ENCODE data around the gene LIPI. TPM values are rescaled to one million over a fixed set of nuclear protein-coding genes. Genes with fewer than 3 reads are reported as not detected.

Gene LIPI
- total RNA-seq (2014; rRNA removed; shearing (Covaris generic)) (not detected in 2 replicates), polyA plus RNA-seq (2016; fragmentation: Nextera tagmentation; extraction: Ambion mirVana) (not detected in 2 replicates)
- long read RNA-seq, result 0 reads

DNA sequence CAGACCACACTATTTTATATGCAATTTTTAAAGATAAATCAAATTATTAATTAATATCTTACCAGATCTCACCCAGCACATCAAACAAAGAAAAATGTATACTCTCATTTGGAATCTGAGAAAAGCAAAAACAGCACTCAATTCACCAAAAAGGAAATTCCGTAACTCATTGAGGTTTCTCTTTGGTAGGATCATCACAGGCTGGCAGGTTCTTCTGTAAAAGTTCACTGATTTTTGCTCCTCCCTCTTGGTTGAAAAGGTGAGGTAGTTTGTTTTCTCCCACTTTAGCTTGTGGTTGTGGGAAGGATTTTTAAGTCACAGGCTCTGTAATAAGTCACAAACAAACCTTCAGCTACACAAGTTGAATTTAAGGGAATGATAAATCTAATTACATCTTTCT, at the start of gene LIPI:
Gene LIPI, minus strand, starts transcription at position 218 of the 400 bp plus-strand sequence. Its CDS starts 110 bp downstream, at position 108.
- H3K4me2 ChIP-seq, result no peak within 1 kb of the TSS
- no peak within 1 kb of the TSS for H3K4me3 Mint-ChIP-seq
- H3K36me3 ChIP-seq (ENCODE audit: insufficient read depth), result no peaks in the 10 kb centered on the region
- no peaks in the 10 kb centered on the region for H3K27me3 ChIP-seq (ENCODE audit: insufficient read depth)
- H4K20me1 ChIP-seq (replicated peaks; ENCODE audit: insufficient read depth), result no peaks in the 10 kb centered on the region
- H3F3A ChIP-seq (replicated peaks; ENCODE audit: low read depth), result no peaks in the 10 kb centered on the region
- no peaks in the 10 kb centered on the region for H3K27me3 Mint-ChIP-seq (ENCODE audit: insufficient read depth, low read depth, poor library complexity)
- no peak within 1 kb of the TSS for H3K4me3 ChIP-seq
- no peak within 1 kb of the TSS for H2AFZ ChIP-seq
- TF ChIP-seq ZNF114 (CRISPR knock-in tag; IDR thresholded peaks at IDR 0.05) (no peak), NANOG (IDR thresholded peaks at IDR 0.05; ENCODE audit: borderline replicate concordance) (no peak), JUNB (IDR thresholded peaks at IDR 0.05; ENCODE audit: unreplicated experiment) (no peak), CREB1 (CRISPR knock-in tag; IDR thresholded peaks at IDR 0.05; ENCODE audit: low read depth) (no peak), POLR2AphosphoS5 (IDR thresholded peaks at IDR 0.05; ENCODE audit: low read depth) (no peak), EZH2 (IDR thresholded peaks at IDR 0.05; ENCODE audit: low read depth, unreplicated experiment) (no peak), EZH2phosphoT487 (IDR thresholded peaks at IDR 0.05; ENCODE audit: unreplicated experiment) (no peak), ZNF331 (CRISPR knock-in tag; IDR thresholded peaks at IDR 0.05; ENCODE audit: low read depth) (no peak), STAT1 (IDR thresholded peaks at IDR 0.05; ENCODE audit: unreplicated experiment) (no peak)
- TF ChIP-seq, protein P1, sequence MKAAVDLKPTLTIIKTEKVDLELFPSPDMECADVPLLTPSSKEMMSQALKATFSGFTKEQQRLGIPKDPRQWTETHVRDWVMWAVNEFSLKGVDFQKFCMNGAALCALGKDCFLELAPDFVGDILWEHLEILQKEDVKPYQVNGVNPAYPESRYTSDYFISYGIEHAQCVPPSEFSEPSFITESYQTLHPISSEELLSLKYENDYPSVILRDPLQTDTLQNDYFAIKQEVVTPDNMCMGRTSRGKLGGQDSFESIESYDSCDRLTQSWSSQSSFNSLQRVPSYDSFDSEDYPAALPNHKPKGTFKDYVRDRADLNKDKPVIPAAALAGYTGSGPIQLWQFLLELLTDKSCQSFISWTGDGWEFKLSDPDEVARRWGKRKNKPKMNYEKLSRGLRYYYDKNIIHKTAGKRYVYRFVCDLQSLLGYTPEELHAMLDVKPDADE (IDR thresholded peaks at IDR 0.05), result no peak
- TF ChIP-seq, protein P2, sequence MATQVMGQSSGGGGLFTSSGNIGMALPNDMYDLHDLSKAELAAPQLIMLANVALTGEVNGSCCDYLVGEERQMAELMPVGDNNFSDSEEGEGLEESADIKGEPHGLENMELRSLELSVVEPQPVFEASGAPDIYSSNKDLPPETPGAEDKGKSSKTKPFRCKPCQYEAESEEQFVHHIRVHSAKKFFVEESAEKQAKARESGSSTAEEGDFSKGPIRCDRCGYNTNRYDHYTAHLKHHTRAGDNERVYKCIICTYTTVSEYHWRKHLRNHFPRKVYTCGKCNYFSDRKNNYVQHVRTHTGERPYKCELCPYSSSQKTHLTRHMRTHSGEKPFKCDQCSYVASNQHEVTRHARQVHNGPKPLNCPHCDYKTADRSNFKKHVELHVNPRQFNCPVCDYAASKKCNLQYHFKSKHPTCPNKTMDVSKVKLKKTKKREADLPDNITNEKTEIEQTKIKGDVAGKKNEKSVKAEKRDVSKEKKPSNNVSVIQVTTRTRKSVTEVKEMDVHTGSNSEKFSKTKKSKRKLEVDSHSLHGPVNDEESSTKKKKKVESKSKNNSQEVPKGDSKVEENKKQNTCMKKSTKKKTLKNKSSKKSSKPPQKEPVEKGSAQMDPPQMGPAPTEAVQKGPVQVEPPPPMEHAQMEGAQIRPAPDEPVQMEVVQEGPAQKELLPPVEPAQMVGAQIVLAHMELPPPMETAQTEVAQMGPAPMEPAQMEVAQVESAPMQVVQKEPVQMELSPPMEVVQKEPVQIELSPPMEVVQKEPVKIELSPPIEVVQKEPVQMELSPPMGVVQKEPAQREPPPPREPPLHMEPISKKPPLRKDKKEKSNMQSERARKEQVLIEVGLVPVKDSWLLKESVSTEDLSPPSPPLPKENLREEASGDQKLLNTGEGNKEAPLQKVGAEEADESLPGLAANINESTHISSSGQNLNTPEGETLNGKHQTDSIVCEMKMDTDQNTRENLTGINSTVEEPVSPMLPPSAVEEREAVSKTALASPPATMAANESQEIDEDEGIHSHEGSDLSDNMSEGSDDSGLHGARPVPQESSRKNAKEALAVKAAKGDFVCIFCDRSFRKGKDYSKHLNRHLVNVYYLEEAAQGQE (IDR thresholded peaks at IDR 0.05; ENCODE audit: unreplicated experiment), result no peak
- TF ChIP-seq, protein P3, sequence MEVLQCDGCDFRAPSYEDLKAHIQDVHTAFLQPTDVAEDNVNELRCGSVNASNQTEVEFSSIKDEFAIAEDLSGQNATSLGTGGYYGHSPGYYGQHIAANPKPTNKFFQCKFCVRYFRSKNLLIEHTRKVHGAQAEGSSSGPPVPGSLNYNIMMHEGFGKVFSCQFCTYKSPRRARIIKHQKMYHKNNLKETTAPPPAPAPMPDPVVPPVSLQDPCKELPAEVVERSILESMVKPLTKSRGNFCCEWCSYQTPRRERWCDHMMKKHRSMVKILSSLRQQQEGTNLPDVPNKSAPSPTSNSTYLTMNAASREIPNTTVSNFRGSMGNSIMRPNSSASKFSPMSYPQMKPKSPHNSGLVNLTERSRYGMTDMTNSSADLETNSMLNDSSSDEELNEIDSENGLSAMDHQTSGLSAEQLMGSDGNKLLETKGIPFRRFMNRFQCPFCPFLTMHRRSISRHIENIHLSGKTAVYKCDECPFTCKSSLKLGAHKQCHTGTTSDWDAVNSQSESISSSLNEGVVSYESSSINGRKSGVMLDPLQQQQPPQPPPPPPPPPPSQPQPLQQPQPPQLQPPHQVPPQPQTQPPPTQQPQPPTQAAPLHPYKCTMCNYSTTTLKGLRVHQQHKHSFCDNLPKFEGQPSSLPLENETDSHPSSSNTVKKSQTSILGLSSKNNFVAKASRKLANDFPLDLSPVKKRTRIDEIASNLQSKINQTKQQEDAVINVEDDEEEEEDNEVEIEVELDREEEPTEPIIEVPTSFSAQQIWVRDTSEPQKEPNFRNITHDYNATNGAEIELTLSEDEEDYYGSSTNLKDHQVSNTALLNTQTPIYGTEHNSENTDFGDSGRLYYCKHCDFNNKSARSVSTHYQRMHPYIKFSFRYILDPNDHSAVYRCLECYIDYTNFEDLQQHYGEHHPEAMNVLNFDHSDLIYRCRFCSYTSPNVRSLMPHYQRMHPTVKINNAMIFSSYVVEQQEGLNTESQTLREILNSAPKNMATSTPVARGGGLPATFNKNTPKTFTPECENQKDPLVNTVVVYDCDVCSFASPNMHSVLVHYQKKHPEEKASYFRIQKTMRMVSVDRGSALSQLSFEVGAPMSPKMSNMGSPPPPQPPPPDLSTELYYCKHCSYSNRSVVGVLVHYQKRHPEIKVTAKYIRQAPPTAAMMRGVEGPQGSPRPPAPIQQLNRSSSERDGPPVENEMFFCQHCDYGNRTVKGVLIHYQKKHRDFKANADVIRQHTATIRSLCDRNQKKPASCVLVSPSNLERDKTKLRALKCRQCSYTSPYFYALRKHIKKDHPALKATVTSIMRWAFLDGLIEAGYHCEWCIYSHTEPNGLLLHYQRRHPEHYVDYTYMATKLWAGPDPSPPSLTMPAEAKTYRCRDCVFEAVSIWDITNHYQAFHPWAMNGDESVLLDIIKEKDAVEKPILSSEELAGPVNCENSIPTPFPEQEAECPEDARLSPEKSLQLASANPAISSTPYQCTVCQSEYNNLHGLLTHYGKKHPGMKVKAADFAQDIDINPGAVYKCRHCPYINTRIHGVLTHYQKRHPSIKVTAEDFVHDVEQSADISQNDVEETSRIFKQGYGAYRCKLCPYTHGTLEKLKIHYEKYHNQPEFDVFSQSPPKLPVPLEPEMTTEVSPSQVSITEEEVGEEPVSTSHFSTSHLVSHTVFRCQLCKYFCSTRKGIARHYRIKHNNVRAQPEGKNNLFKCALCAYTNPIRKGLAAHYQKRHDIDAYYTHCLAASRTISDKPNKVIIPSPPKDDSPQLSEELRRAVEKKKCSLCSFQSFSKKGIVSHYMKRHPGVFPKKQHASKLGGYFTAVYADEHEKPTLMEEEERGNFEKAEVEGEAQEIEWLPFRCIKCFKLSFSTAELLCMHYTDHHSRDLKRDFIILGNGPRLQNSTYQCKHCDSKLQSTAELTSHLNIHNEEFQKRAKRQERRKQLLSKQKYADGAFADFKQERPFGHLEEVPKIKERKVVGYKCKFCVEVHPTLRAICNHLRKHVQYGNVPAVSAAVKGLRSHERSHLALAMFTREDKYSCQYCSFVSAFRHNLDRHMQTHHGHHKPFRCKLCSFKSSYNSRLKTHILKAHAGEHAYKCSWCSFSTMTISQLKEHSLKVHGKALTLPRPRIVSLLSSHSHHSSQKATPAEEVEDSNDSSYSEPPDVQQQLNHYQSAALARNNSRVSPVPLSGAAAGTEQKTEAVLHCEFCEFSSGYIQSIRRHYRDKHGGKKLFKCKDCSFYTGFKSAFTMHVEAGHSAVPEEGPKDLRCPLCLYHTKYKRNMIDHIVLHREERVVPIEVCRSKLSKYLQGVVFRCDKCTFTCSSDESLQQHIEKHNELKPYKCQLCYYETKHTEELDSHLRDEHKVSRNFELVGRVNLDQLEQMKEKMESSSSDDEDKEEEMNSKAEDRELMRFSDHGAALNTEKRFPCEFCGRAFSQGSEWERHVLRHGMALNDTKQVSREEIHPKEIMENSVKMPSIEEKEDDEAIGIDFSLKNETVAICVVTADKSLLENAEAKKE (CRISPR knock-in tag; IDR thresholded peaks at IDR 0.05), result no peak
- TF ChIP-seq, protein P4, sequence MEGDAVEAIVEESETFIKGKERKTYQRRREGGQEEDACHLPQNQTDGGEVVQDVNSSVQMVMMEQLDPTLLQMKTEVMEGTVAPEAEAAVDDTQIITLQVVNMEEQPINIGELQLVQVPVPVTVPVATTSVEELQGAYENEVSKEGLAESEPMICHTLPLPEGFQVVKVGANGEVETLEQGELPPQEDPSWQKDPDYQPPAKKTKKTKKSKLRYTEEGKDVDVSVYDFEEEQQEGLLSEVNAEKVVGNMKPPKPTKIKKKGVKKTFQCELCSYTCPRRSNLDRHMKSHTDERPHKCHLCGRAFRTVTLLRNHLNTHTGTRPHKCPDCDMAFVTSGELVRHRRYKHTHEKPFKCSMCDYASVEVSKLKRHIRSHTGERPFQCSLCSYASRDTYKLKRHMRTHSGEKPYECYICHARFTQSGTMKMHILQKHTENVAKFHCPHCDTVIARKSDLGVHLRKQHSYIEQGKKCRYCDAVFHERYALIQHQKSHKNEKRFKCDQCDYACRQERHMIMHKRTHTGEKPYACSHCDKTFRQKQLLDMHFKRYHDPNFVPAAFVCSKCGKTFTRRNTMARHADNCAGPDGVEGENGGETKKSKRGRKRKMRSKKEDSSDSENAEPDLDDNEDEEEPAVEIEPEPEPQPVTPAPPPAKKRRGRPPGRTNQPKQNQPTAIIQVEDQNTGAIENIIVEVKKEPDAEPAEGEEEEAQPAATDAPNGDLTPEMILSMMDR (conservative IDR thresholded peaks at IDR 0.05; ENCODE audit: low read depth in 2 of 2), result no peak
- no peak for ATAC-seq
- H3K4me1 Mint-ChIP-seq, result peaks cover 2% of the 10 kb centered on the region; the same call in 1 of the 3 replicates
- H3K79me2 ChIP-seq (replicated peaks; ENCODE audit: insufficient read depth), result no peaks in the 10 kb centered on the region
- H3K36me3 Mint-ChIP-seq (ENCODE audit: low read depth), result no peaks in the 10 kb centered on the region
- no peak for DNase-seq (ENCODE audit: low spot score)
- no peak within 1 kb of the TSS for H3K27ac ChIP-seq (ENCODE audit: low read depth)
- H3K27ac Mint-ChIP-seq, result no peak within 1 kb of the TSS
- H3K9me3 Mint-ChIP-seq, result no peaks in the 10 kb centered on the region
- no peaks in the 10 kb centered on the region for H3K4me1 ChIP-seq (ENCODE audit: insufficient read depth)
- H3K9me2 ChIP-seq (ENCODE audit: insufficient read depth), result no peaks in the 10 kb centered on the region

All from GM23338 (cell line).